CD14-positive monocyte (primary cell): Measurements from ENCODE around the gene ACOT7. TPM values are rescaled to one million over a fixed set of nuclear protein-coding genes. Genes with fewer than 3 reads are reported as not detected.

Experiments used
- DNase-seq, 3 donors: peaks; one replicate each; pipeline ENCODE4 v3.0.0-alpha.2; 2011 to 2022
- H2AFZ ChIP-seq: 2 replicates; pipeline ENCODE4 v1.6.0; 2012; ENCODE audit warnings: mild to moderate bottlenecking, low read depth, low read length, inconsistent platforms; ENCODE audit not compliant: insufficient read depth, poor library complexity, severe bottlenecking
- H3K27ac ChIP-seq, 2 donors: 1 replicate in 1 of 2; 2 replicates in 1 of 2; pipeline ENCODE4 v1.5.1; 2012 to 2013; ENCODE audit warnings: low read length in 2 of 2, control low read depth in 1 of 2, inconsistent platforms in 1 of 2, low read depth in 1 of 2, mild to moderate bottlenecking in 1 of 2
- H3K27me3 ChIP-seq, 2 donors: one replicate each; pipeline versions ENCODE4 v1.6.0 to v1.6.1; 2011 to 2013; ENCODE audit warnings: low read length in 2 of 2; ENCODE audit not compliant: control insufficient read depth in 2 of 2, insufficient read depth in 2 of 2
- H3K36me3 ChIP-seq, 2 donors: replicated peaks in 1 of 2; 1 replicate in 1 of 2; 2 replicates in 1 of 2; pipeline versions ENCODE4 v1.5.1 to v1.6.1; 2012 to 2013; ENCODE audit warnings: low read length in 2 of 2, control low read depth in 1 of 2, inconsistent platforms in 1 of 2, mild to moderate bottlenecking in 1 of 2; ENCODE audit not compliant: insufficient read depth in 2 of 2, control insufficient read depth in 1 of 2
- H3K4me1 ChIP-seq, 2 donors: 1 replicate in 1 of 2; 2 replicates in 1 of 2; pipeline versions ENCODE4 v1.5.1 to v1.6.1; 2012 to 2013; ENCODE audit warnings: low read length in 2 of 2, control low read depth in 1 of 2, inconsistent platforms in 1 of 2, mild to moderate bottlenecking in 1 of 2, moderate library complexity in 1 of 2; ENCODE audit not compliant: insufficient read depth in 2 of 2, control insufficient read depth in 1 of 2
- H3K4me2 ChIP-seq: replicated peaks from 2 replicates; pipeline ENCODE3; 2012; ENCODE audit warnings: low read length, moderate library complexity, mild to moderate bottlenecking; ENCODE audit not compliant: poor library complexity, severe bottlenecking; ENCODE audit errors: extremely low read depth
- H3K4me3 ChIP-seq, 3 experiments: fragments of 200-600 bp in 1 of 3; sonication (generic) in 1 of 3; replicated peaks in 1 of 3; 1 replicate in 2 of 3; 2 replicates in 1 of 3; pipeline ENCODE4 v1.5.1; 2011 to 2013; ENCODE audit warnings: low read length in 3 of 3, mild to moderate bottlenecking in 3 of 3, control low read depth in 2 of 3, low read depth in 2 of 3, inconsistent platforms in 1 of 3, moderate library complexity in 1 of 3
- H3K79me2 ChIP-seq: 2 replicates; pipeline ENCODE4 v1.6.0; 2012; ENCODE audit warnings: mild to moderate bottlenecking, control low read depth, inconsistent platforms, low read length, moderate library complexity; ENCODE audit not compliant: insufficient read depth
- H3K9ac ChIP-seq: 2 replicates; pipeline ENCODE4 v1.6.0; 2017; ENCODE audit warnings: low read length, mild to moderate bottlenecking; ENCODE audit not compliant: insufficient read depth, poor library complexity, severe bottlenecking
- H3K9me3 ChIP-seq, 2 donors: replicated peaks in 1 of 2; 1 replicate in 1 of 2; 2 replicates in 1 of 2; pipeline versions ENCODE4 v1.5.1 to v1.6.1; 2012 to 2013; ENCODE audit warnings: low read length in 2 of 2, control low read depth in 1 of 2; ENCODE audit not compliant: control insufficient read depth in 1 of 2, insufficient read depth in 1 of 2
- H4K20me1 ChIP-seq: 2 replicates; pipeline ENCODE4 v1.6.0; 2012; ENCODE audit warnings: mild to moderate bottlenecking, low read length, control low read depth, moderate library complexity; ENCODE audit not compliant: insufficient read depth
- H3K27ac Mint-ChIP-seq, 7 donors: one replicate each; pipeline ENCODE4 v1.8.0; 2020; ENCODE audit warnings: mild to moderate bottlenecking in 7 of 7, mixed read lengths in 7 of 7, moderate library complexity in 6 of 7, inconsistent platforms in 2 of 7
- H3K27me3 Mint-ChIP-seq, 3 donors: one replicate each; pipeline ENCODE4 v1.8.0; 2021 to 2022; ENCODE audit warnings: low read depth in 3 of 3, mild to moderate bottlenecking in 3 of 3, mixed read lengths in 3 of 3, moderate library complexity in 3 of 3, inconsistent platforms in 1 of 3
- H3K36me3 Mint-ChIP-seq, 2 donors: one replicate each; pipeline ENCODE4 v1.8.0; 2020; ENCODE audit warnings: mixed read lengths in 2 of 2, inconsistent platforms in 1 of 2, mild to moderate bottlenecking in 1 of 2
- H3K4me1 Mint-ChIP-seq: one replicate; pipeline ENCODE4 v1.8.0; 2020; ENCODE audit warnings: mild to moderate bottlenecking, mixed read lengths
- H3K4me3 Mint-ChIP-seq, 2 donors: one replicate each; pipeline ENCODE4 v1.8.0; 2020; ENCODE audit warnings: mild to moderate bottlenecking in 2 of 2, mixed read lengths in 2 of 2, moderate library complexity in 1 of 2
- H3K9me3 Mint-ChIP-seq, 7 donors: one replicate each; pipeline ENCODE4 v1.8.0; 2020 to 2022; ENCODE audit warnings: mixed read lengths in 7 of 7, mild to moderate bottlenecking in 6 of 7, moderate library complexity in 6 of 7, inconsistent platforms in 2 of 7
- CTCF ChIP-seq: fragments of 200-600 bp; IDR thresholded peaks from one replicate; pipeline ENCODE4 v1.8.0; 2022; ENCODE audit warnings: antibody characterized with exemption, mild to moderate bottlenecking
- WGBS: methylation state at CpG from one replicate; pipeline ENCODE4 v1.1.5; 2013; ENCODE audit warnings: missing lambda C conversion rate; ENCODE audit not compliant: insufficient coverage; 5-methylcytosine and 5-hydroxymethylcytosine counted together
- intact Hi-C, 2 donors: fragments of 100-400 bp; cut with micrococcal nuclease; formaldehyde crosslinking; loops; one replicate each; pipeline versions ENCODE4 v1.15.0 to v1.15.1; 2023
- polyA plus RNA-seq, 3 donors: library from polyadenylated mRNA; depleted of rRNA in 1 of 3; unstranded in 2 of 3; stranded (reverse) in 1 of 3; fragments of 300-500 nt in 2 of 3; fragments of >200 nt in 1 of 3; fragmentation: Illumina TruSeq in 2 of 3; gene quantifications; 1 replicate in 2 of 3; 2 replicates in 1 of 3; pipeline ENCODE4 v1.2.3, GENCODE V29; 2012 to 2021

The ACOT7 gene
- polyA plus RNA-seq, 3 donors: 0.63 to 4.3 (median 1.4) TPM

GRCh38 chr1:6314503-6314902 lies 79.1 kb downstream of the ACOT7 start:
- no peak overlapping the region for H3K27ac ChIP-seq
- no peak for DNase-seq
- peaks cover under 1 to 4% of the 10 kb centered on the region in 2 donors for H3K9me3 ChIP-seq
- Mint-ChIP-seq H3K9me3 (peaks cover 0 to 7% (median 5%) of the 10 kb centered on the region in 7 donors), H3K4me3 (no peak overlapping the region), H3K27ac (peak overlapping the region in 1 of 7 donors; percentile 7), H3K36me3 (peaks cover 2 to 28% of the 10 kb centered on the region in 2 donors), H3K27me3 (peaks cover 0 to 5% (median 2%) of the 10 kb centered on the region in 3 donors), H3K4me1 (no peaks in the 10 kb centered on the region)
- H3K4me2 ChIP-seq: no peak overlapping the region
- no peaks in the 10 kb centered on the region for H3K36me3 ChIP-seq
- no peak overlapping the region for H2AFZ ChIP-seq
- WGBS: 95% methylated on average over 10 of the region's 12 CpGs
- no peaks in the 10 kb centered on the region for H3K27me3 ChIP-seq
- no peaks in the 10 kb centered on the region for H3K79me2 ChIP-seq
- no peaks in the 10 kb centered on the region for H3K4me1 ChIP-seq
- H3K9ac ChIP-seq: no peak overlapping the region
- intact Hi-C loops: no loop called here
- no peaks in the 10 kb centered on the region for H4K20me1 ChIP-seq
- TF ChIP-seq CTCF: no peak
- no peak overlapping the region for H3K4me3 ChIP-seq

DNA sequence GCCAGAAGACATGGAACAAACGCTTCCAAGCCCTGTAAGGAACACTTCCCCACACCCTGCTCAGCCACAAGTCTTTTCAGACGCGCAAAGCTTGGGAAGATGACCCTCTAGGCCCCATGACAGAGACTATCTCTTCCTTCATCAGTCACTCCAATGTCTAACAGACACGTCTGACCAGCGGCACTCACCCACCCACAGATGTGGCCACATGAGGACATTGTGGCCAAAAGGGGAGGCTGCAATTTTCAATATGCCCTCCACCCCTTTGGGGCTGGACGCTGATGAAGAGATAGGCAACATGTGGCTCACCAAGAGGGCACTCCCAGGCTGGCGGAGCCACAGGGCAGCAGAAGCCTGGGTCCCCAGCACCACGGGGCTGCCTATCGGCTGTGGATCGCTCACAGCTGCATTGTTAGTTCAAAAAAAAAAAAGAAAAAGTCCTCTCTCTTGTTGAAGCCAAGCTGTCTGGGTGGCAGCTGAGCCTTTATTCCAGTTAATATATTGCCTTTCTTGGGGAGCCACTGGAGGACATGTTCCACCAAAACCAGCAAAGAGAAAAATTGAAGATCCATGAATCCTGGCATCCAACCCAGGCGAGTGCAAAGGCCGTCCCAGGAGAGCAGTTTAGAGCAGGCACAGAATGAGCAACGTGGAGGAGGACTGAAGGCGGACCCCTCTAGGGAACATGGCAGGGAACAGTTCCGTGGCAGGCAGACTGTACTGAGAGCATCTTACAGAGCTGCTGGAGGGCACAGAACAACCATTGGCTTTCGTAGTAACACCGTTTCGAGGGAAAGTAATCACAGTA lies 80.0 kb downstream of the ACOT7 start:
- Mint-ChIP-seq H3K27me3 (peaks cover 0 to 7% (median 3%) of the 10 kb centered on the region in 3 donors), H3K4me3 (no peak overlapping the region), H3K27ac (peak overlapping the region in 1 of 7 donors; percentile 16), H3K36me3 (peaks cover 2 to 28% of the 10 kb centered on the region in 2 donors), H3K9me3 (peaks cover 7 to 16% (median 11%) of the 10 kb centered on the region in 7 donors), H3K4me1 (no peaks in the 10 kb centered on the region)
- TF ChIP-seq CTCF: no peak
- no peaks in the 10 kb centered on the region for H3K79me2 ChIP-seq
- no peak overlapping the region for H3K4me3 ChIP-seq
- H3K36me3 ChIP-seq: no peaks in the 10 kb centered on the region
- H3K4me2 ChIP-seq: no peak overlapping the region
- no peak overlapping the region for H2AFZ ChIP-seq
- no peaks in the 10 kb centered on the region for H3K27me3 ChIP-seq
- no peak overlapping the region for H3K9ac ChIP-seq
- H4K20me1 ChIP-seq: no peaks in the 10 kb centered on the region
- no peak for DNase-seq
- intact Hi-C loops: no loop called here
- WGBS: 92% methylated on average over 17 of the region's 18 CpGs
- no peak overlapping the region for H3K27ac ChIP-seq
- peaks cover 9 to 11% of the 10 kb centered on the region in 2 donors for H3K9me3 ChIP-seq
- no peaks in the 10 kb centered on the region for H3K4me1 ChIP-seq
